Effector CD8-positive, alpha-beta T cell (primary cell): ENCODE results near the gene XPO1.

Source experiments
- DNase-seq: peaks from one replicate; lab custom pipeline; 2025; lab: John Stamatoyannopoulos, UW

The XPO1 gene

GRCh38 chr2:61431345-61431744 is 106.8 kb downstream of the XPO1 start:
- DNase-seq: no peak
